HT1080 (cell line): ENCODE results near the gene EXOC4. TPM values are rescaled to one million over a fixed set of nuclear protein-coding genes. Genes with fewer than 3 reads are reported as not detected.

Source experiments
- DNase-seq: peaks from one replicate; pipeline ENCODE4 v3.0.0-alpha.2; 2015; ENCODE audit warnings: low read depth
- total RNA-seq: library from RNA; depleted of rRNA; stranded (reverse); fragments of >200 nt; shearing (Covaris generic); gene quantifications from 2 replicates; pipeline ENCODE4 v1.2.3, GENCODE V29; 2014

Gene EXOC4
- total RNA-seq, 1 experiment from 2014 or later = 39.3 TPM

DNA sequence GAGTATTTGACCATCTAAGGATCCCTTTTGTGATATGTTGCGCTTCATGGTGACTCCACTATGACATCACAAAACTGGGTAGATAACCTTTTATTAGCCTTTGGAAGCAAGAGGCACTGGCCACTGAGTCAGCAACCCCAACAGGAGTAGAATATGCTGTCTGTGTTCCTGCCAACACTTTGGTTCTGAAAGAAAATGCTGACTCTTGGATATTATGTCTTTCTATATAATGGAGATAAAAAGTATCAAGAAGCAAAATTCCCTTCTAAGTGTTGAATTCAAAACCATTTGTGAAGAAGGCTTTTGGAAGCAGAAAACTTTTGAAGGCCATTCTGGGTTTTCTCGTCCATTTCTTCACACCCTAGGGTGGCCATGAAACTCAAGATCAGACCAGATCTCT lies 528.0 kb downstream of the EXOC4 start:
- no peak for DNase-seq

- DNase-seq = no peak
These were observed 528.7 kb downstream of the EXOC4 start for GRCh38 chr7:133781486-133782090.

GRCh38 chr7:133782470-133782869 lies 529.6 kb downstream of the EXOC4 start:
- DNase-seq = no peak

GRCh38 chr7:133783276-133783675 lies 530.4 kb downstream of the EXOC4 start:
- no peak for DNase-seq

DNA sequence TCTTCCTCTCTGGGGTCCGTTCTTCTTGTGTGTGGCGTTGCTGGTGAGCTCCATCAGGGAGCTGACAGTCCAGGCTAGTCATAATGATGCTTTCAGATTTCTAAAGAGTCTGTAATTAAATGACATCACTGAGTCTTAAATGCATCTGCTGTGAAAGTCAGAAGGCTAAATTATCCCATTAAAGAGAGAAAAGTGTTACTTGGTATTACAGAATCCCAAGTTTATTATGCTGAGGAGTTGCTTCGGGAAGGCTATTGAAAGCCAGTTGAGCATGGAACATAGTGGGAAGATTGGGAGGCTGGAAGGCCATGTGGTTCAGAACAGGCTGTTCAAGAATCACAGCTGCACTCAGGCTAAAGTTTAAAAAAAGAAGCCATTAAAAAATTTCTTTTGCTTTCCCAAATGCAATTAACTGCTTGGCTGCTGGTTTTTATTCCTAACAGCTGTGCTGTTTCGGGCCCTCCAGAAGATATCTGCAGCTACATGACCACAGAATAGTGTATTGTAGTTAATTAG lies 531.7 kb downstream of the EXOC4 start:
- no peak for DNase-seq

GRCh38 chr7:133786401-133786937 lies 533.6 kb downstream of the EXOC4 start:
- no peak for DNase-seq

DNA sequence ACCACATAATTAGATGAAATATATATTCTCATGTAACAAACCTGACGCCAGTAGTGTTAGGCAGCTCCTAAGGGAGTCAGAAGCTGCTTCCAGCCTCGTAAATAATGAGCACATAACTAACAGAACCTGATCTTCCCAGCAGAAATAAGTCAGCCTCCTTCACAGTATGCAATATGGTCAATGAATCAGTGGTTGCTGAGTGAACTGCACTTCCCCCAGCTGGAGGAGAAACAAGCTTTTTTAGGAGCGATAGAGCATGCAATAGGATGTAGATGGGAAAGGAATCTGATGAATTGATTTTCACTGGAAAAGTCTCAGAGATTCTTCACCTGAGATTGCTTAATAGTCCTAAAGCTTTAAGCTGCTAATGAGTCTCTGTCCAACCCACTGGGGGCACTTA lies 537.1 kb downstream of the EXOC4 start:
- DNase-seq = no peak

- no peak for DNase-seq
These were observed 538.0 kb downstream of the EXOC4 start for GRCh38 chr7:133790911-133791310.

- no peak for DNase-seq
These were observed 541.6 kb downstream of the EXOC4 start for GRCh38 chr7:133794479-133794878.

GRCh38 chr7:133795068-133795665 lies 542.3 kb downstream of the EXOC4 start:
- no peak for DNase-seq

GRCh38 chr7:133796782-133797745 lies 544.2 kb downstream of the EXOC4 start:
- no peak for DNase-seq

DNA sequence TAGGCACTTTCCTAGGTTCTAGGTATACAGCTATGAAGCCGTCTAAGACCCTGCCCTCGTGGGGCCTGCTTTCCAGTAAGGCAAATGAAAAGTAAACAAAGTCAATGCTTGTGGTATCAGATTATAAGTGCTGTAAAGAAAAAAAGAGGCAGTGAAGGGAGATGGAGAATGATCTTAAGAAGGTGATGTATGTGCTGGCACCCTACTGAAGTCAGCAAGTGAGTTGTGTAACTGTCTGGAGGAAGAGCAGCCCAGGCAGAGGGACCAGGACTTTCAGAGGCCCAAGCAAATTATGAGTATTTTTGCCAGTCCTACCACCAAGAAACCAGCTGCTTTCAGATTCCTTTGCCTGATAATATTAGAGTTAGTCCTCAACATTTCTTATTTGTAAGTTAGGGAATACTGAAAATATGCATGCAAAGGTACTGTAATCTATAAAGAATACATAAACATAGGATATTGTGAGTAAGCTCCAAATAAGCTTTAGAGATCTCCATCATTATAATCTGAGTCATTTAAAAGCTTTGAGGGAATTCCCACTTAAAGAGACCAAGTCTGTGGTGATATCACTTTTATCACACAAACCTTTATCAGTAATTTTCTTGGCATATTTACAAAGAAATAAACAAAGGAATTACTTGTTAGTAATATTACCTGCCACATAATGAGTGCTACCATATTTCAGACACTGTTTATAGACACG lies 545.1 kb downstream of the EXOC4 start:
- DNase-seq = no peak

GRCh38 chr7:133801341-133801740 lies 548.5 kb downstream of the EXOC4 start:
- DNase-seq = no peak

GRCh38 chr7:133804127-133804526 lies 551.2 kb downstream of the EXOC4 start:
- no peak for DNase-seq

- no peak for DNase-seq
These were observed 552.5 kb downstream of the EXOC4 start for GRCh38 chr7:133805426-133805825.

GRCh38 chr7:133807624-133808492 lies 555.0 kb downstream of the EXOC4 start:
- no peak for DNase-seq

- DNase-seq = no peak
These were observed 555.6 kb downstream of the EXOC4 start for GRCh38 chr7:133808493-133808866.

DNA sequence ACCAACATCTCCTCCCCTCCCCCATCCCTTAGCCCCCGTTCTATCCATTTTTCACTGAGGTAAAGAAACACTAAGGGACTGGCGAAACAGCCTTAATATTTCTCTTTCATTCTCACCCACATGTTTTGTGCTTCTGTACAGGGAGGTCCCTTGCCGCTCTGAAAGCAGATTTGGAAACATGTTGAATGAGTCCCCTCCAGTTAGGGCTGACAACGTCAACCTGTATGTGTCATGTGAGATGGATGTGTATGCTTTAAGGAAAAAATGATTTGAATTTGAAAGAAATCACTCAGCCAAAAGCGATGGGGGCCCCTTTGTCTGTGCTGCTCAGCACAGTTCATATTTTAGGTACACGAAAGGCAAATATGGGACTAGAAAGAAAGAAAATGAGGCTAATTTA lies 560.0 kb downstream of the EXOC4 start:
- DNase-seq = no peak

DNA sequence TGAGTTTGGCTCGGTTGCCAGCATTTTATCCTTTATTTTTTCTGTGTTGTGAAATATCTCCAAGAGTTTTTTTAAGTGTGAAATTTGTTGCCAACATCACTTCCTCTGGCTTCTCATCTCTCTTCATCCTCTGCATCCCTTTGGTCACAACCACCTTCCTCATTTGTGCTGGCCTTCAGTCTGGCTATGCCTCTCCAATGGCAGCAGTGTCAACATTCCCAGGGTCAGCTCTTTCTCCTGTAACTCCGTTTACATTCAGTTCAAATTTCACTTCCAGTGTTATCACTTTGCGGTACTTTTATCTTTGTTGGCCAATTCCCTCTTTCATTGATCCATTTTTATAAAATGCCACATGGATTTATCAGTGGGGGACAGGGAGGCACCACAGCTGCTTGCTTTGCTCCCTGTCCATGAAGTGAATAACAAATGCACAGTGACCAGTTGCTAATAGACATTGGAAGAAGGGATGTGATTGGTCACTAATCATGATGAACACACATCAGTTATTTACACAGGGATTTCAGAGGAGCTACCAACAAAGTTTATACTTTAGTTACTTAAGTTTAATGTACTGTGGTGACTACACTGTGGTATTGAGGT lies 562.8 kb downstream of the EXOC4 start:
- DNase-seq = no peak

DNA sequence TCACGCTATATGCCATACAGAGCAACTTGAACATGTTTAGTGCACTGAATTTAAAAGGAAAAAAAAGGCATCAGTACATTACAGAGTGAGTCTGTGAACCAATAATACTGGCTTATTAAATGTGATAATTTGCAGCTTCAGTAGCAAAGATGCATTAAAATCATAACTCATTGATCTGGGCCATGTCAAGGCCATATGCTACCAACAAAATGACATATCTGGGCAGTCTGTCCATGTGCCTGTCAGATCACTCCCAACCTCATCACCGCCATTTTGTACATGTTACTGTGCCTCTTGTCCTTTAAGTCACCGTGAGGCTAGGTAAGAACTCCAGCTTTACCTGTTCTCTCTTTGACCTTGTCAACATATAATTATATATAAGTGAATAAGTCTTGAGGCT lies 566.8 kb downstream of the EXOC4 start:
- DNase-seq = no peak
